ENCODE data around the gene MGME1.

Gene MGME1

GRCh38 chr20:17999566-17999965 lies 30.7 kb downstream of the MGME1 start:
- TF ChIP-seq FOXP2 (optimal IDR thresholded peaks at IDR 0.05; ENCODE audit: borderline replicate concordance, extremely low read depth, extremely low read length, insufficient read depth) (no peak), POLR2AphosphoS5 (IDR thresholded peaks at IDR 0.05; ENCODE audit: low read depth, low read length) (no peak), REST (IDR thresholded peaks at IDR 0.05; ENCODE audit: insufficient read depth in 1 of 2, low read depth in 2 of 2, low read length in 2 of 2) (no peak), SIN3A (IDR thresholded peaks at IDR 0.05; ENCODE audit: borderline replicate concordance, insufficient read depth, low read length) (no peak), TAF1 (IDR thresholded peaks at IDR 0.05; ENCODE audit: borderline replicate concordance, insufficient read depth, low read length) (no peak)

- no peak for TF ChIP-seq POLR2AphosphoS5 (IDR thresholded peaks at IDR 0.05; ENCODE audit: low read depth, low read length)
- TF ChIP-seq FOXP2 (optimal IDR thresholded peaks at IDR 0.05; ENCODE audit: borderline replicate concordance, extremely low read depth, extremely low read length, insufficient read depth) = no peak
- TF ChIP-seq SIN3A (IDR thresholded peaks at IDR 0.05; ENCODE audit: borderline replicate concordance, insufficient read depth, low read length) = no peak
- no peak for TF ChIP-seq REST (IDR thresholded peaks at IDR 0.05; ENCODE audit: insufficient read depth in 1 of 2, low read depth in 2 of 2, low read length in 2 of 2)
- no peak for TF ChIP-seq TAF1 (IDR thresholded peaks at IDR 0.05; ENCODE audit: borderline replicate concordance, insufficient read depth, low read length)
These were observed 32.5 kb downstream of the MGME1 start for GRCh38 chr20:18001131-18001921.

GRCh38 chr20:18003897-18004296 lies 35.1 kb downstream of the MGME1 start:
- TF ChIP-seq SIN3A (IDR thresholded peaks at IDR 0.05; ENCODE audit: borderline replicate concordance, insufficient read depth, low read length) (no peak), FOXP2 (optimal IDR thresholded peaks at IDR 0.05; ENCODE audit: borderline replicate concordance, extremely low read depth, extremely low read length, insufficient read depth) (no peak), POLR2AphosphoS5 (IDR thresholded peaks at IDR 0.05; ENCODE audit: low read depth, low read length) (no peak), REST (IDR thresholded peaks at IDR 0.05; ENCODE audit: insufficient read depth in 1 of 2, low read depth in 2 of 2, low read length in 2 of 2) (no peak), TAF1 (IDR thresholded peaks at IDR 0.05; ENCODE audit: borderline replicate concordance, insufficient read depth, low read length) (no peak)

- TF ChIP-seq POLR2AphosphoS5 (IDR thresholded peaks at IDR 0.05; ENCODE audit: low read depth, low read length) = no peak
- no peak for TF ChIP-seq REST (IDR thresholded peaks at IDR 0.05; ENCODE audit: insufficient read depth in 1 of 2, low read depth in 2 of 2, low read length in 2 of 2)
- no peak for TF ChIP-seq FOXP2 (optimal IDR thresholded peaks at IDR 0.05; ENCODE audit: borderline replicate concordance, extremely low read depth, extremely low read length, insufficient read depth)
- no peak for TF ChIP-seq TAF1 (IDR thresholded peaks at IDR 0.05; ENCODE audit: borderline replicate concordance, insufficient read depth, low read length)
- no peak for TF ChIP-seq SIN3A (IDR thresholded peaks at IDR 0.05; ENCODE audit: borderline replicate concordance, insufficient read depth, low read length)
These were observed 35.7 kb downstream of the MGME1 start for GRCh38 chr20:18004384-18005031.

Measured in PFSK-1 (cell line).